Nephron (organoid): ENCODE data around the gene RGPD4.

Source experiments
- H3K27ac Mint-ChIP-seq, 3 experiments: 2 replicates each; pipeline ENCODE4 v1.8.0; 2020; ENCODE audit warnings: mixed read lengths in 3 of 3, mild to moderate bottlenecking in 2 of 3, moderate library complexity in 1 of 3
- H3K27me3 Mint-ChIP-seq: 2 replicates; pipeline ENCODE4 v1.8.0; 2021; ENCODE audit warnings: low read depth, mild to moderate bottlenecking, moderate library complexity, mixed read lengths
- H3K36me3 Mint-ChIP-seq: 2 replicates; pipeline ENCODE4 v1.8.0; 2020; ENCODE audit warnings: low read depth, mixed read lengths
- H3K4me1 Mint-ChIP-seq: 2 replicates; pipeline ENCODE4 v1.8.0; 2020; ENCODE audit warnings: mixed read lengths
- H3K4me3 Mint-ChIP-seq, 3 experiments: 2 replicates each; pipeline ENCODE4 v1.8.0; 2020; ENCODE audit warnings: mild to moderate bottlenecking in 3 of 3, mixed read lengths in 3 of 3, moderate library complexity in 2 of 3
- H3K9me3 Mint-ChIP-seq: 2 replicates; pipeline ENCODE4 v1.8.0; 2020; ENCODE audit warnings: mixed read lengths
- CTCF ChIP-seq, 3 experiments: fragments of 200-600 bp; sonication (generic); IDR thresholded peaks; one replicate each; pipeline ENCODE4 v1.5.0; 2021; ENCODE audit warnings: antibody characterized with exemption in 3 of 3; ENCODE audit not compliant: unreplicated experiment in 3 of 3

Gene RGPD4

GRCh38 chr2:107936433-107937359 is 110.0 kb downstream of the RGPD4 start:
- Mint-ChIP-seq H3K27ac (peak overlapping the region in 2 of 3 experiments; percentile 6 to 37), H3K4me3 (no peak overlapping the region), H3K27me3 (peaks cover 5% of the 10 kb centered on the region), H3K9me3 (peaks cover under 1% of the 10 kb centered on the region), H3K36me3 (no peaks in the 10 kb centered on the region), H3K4me1 (peaks cover 22% of the 10 kb centered on the region)
- peak; percentile 52 to 78 (median 66) for TF ChIP-seq CTCF (IDR thresholded peaks at IDR 0.05; ENCODE audit: unreplicated experiment in 3 of 3)
